Measurements from ENCODE around the gene FOXA1. TPM values are rescaled to one million over a fixed set of nuclear protein-coding genes. Genes with fewer than 3 reads are reported as not detected.

The FOXA1 gene
- total RNA-seq (1 to 10 TPM in 1 of 7 donors, under 1 TPM in 2, not detected in 4; 0.12 to 2.9 (median 0.31) TPM), polyA plus RNA-seq (not detected)
- long read RNA-seq, donor 1, result 0 reads
- long read RNA-seq, donor 2, partial matches to known transcripts, result 0 of 1 reads
- long read RNA-seq, donor 2, other reads (novel, unspliced or antisense), result 0 of 1 reads
- long read RNA-seq, donor 3, partial matches to known transcripts, result 0 of 1 reads
- long read RNA-seq, donor 3, other reads (novel, unspliced or antisense), result 1 of 1 reads

GRCh38 chr14:37594971-37595808 is at the start of gene FOXA1, which contains the start of gene TTC6:
FOXA1 (minus strand) TSS chr14:37595249; CDS start chr14:37594972, 277 bp downstream.
TTC6 (plus strand) TSS chr14:37595629; CDS start chr14:37622065, 26,436 bp downstream.
- H3K27me3 ChIP-seq, result peaks cover 5% of the 10 kb centered on the region
- intact Hi-C loops (cut with DNase I), result no loop called here
- H3K4me3 ChIP-seq, result peak within 1 kb of the TSS; percentile 32
- H3K9me3 ChIP-seq, result peaks cover 0 to 3% of the 10 kb centered on the region in 2 donors
- H3K36me3 ChIP-seq, result no peaks in the 10 kb centered on the region
- DNase-seq, result no peak
- WGBS, 3 donors, result 1 to 2% (median 1%) methylated on average over 51 to 92 of the region's 92 CpGs
- TF ChIP-seq CTCF (IDR thresholded peaks at IDR 0.05) (no peak), POLR2A (IDR thresholded peaks at IDR 0.05) (no peak), EP300 (IDR thresholded peaks at IDR 0.05) (no peak)
- no peak within 1 kb of the TSS for H3K27ac ChIP-seq
- peaks cover 9% of the 10 kb centered on the region for H3K4me1 ChIP-seq (ENCODE audit: insufficient read depth)

GRCh38 chr14:37643701-37644100 is 48.7 kb upstream of the FOXA1 start:
- whole genome bisulfite sequencing, 3 donors, result 54 to 59% (median 57%) methylated on average over 4 of the region's 4 CpGs
- no peak overlapping the region for H3K27ac ChIP-seq
- H3K9me3 ChIP-seq, result no peaks in the 10 kb centered on the region
- DNase-seq, result no peak
- no peak for TF ChIP-seq POLR2A (IDR thresholded peaks at IDR 0.05)
- TF ChIP-seq EP300 (IDR thresholded peaks at IDR 0.05), result no peak
- TF ChIP-seq CTCF (IDR thresholded peaks at IDR 0.05), result no peak
- intact Hi-C loops (cut with DNase I), result no loop called here
- no peaks in the 10 kb centered on the region for H3K27me3 ChIP-seq
- no peaks in the 10 kb centered on the region for H3K4me1 ChIP-seq (ENCODE audit: insufficient read depth)
- H3K4me3 ChIP-seq, result no peak overlapping the region
- no peaks in the 10 kb centered on the region for H3K36me3 ChIP-seq

GRCh38 chr14:37642125-37642524 is 47.1 kb upstream of the FOXA1 start:
- Histone ChIP-seq H3K4me1 (ENCODE audit: insufficient read depth) (no peaks in the 10 kb centered on the region), H3K4me3 (no peak overlapping the region), H3K9me3 (no peaks in the 10 kb centered on the region), H3K36me3 (no peaks in the 10 kb centered on the region), H3K27ac (no peak overlapping the region), H3K27me3 (no peaks in the 10 kb centered on the region)
- intact Hi-C loops (cut with DNase I), result no loop called here
- 81 to 88% (median 85%) methylated on average over 3 of the region's 3 CpGs for WGBS, 3 donors
- TF ChIP-seq CTCF (IDR thresholded peaks at IDR 0.05) (no peak), POLR2A (IDR thresholded peaks at IDR 0.05) (no peak)
- DNase-seq, result no peak

GRCh38 chr14:37641117-37641516 is 46.1 kb upstream of the FOXA1 start:
- WGBS, 3 donors, result 78 to 93% (median 90%) methylated on average over 1 of the region's 1 CpG
- no peaks in the 10 kb centered on the region for H3K9me3 ChIP-seq
- TF ChIP-seq EP300 (IDR thresholded peaks at IDR 0.05) (no peak), POLR2A (IDR thresholded peaks at IDR 0.05) (no peak), CTCF (IDR thresholded peaks at IDR 0.05) (no peak)
- no peak overlapping the region for H3K4me3 ChIP-seq
- intact Hi-C loops (cut with DNase I), result no loop called here
- no peaks in the 10 kb centered on the region for H3K4me1 ChIP-seq (ENCODE audit: insufficient read depth)
- no peaks in the 10 kb centered on the region for H3K27me3 ChIP-seq
- DNase-seq, result no peak
- H3K27ac ChIP-seq, result no peak overlapping the region
- no peaks in the 10 kb centered on the region for H3K36me3 ChIP-seq
